Kidney epithelial cell (primary cell): ENCODE measurements around the gene NSD2. TPM values are rescaled to one million over a fixed set of nuclear protein-coding genes. Genes with fewer than 3 reads are reported as not detected.
"Not testable (repeated sequence)": the region's sequence is repeated elsewhere in the genome, so short reads cannot be mapped to it uniquely, and the experiment has no call there.

Experiments
- DNase-seq: peaks from one replicate; pipeline ENCODE4 v3.0.0-alpha.2; 2010; ENCODE audit warnings: low read depth
- H3K27me3 ChIP-seq: 2 replicates; pipeline ENCODE4 v1.6.0; 2011; ENCODE audit warnings: low read length; ENCODE audit not compliant: control insufficient read depth, insufficient read depth
- H3K36me3 ChIP-seq: 2 replicates; pipeline ENCODE4 v1.5.1; 2011; ENCODE audit warnings: low read length; ENCODE audit not compliant: control insufficient read depth, insufficient read depth
- H3K4me3 ChIP-seq: 2 replicates; pipeline ENCODE4 v1.5.1; 2011; ENCODE audit warnings: low read depth, mild to moderate bottlenecking, control low read depth, low read length
- total RNA-seq: library from RNA; depleted of rRNA; stranded (reverse); fragments of >200 nt; gene quantifications from 2 replicates; pipeline ENCODE4 v1.2.3, GENCODE V29; 2015
- TF ChIP-seq, protein P1 (sequence below): IDR thresholded peaks from 2 replicates; pipeline ENCODE4 v1.5.1; 2011; ENCODE audit warnings: mild to moderate bottlenecking, moderate library complexity, low read length, control low read depth, inconsistent platforms; ENCODE audit not compliant: insufficient read depth, poor library complexity, severe bottlenecking

Gene NSD2
- total RNA-seq, 1 donor from 2014 or later: 68.5 TPM

DNA sequence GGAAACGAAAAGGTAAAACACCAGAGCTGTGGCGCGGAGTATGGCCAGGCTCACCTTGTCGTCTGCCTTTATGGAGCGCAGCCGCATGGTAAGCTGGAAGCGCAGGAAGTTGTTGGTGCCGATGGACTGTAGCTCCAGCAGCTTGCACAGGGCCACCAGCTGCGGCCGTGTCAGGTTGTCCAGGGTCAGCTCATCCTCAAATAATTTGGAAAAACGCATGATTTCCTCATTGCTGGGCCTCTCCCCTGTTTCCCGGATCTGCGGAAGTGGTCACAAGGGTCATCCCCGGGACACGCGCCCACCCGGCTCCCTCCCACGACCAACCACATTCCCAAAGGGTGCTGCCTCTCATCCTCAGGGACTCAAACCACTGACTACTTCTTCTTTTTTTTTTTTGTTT is 38.5 kb upstream of the NSD2 start:
- H3K27me3 ChIP-seq: no peaks in the 10 kb centered on the region
- no peak for DNase-seq
- H3K36me3 ChIP-seq: peaks cover 5% of the 10 kb centered on the region
- TF ChIP-seq, protein P1, sequence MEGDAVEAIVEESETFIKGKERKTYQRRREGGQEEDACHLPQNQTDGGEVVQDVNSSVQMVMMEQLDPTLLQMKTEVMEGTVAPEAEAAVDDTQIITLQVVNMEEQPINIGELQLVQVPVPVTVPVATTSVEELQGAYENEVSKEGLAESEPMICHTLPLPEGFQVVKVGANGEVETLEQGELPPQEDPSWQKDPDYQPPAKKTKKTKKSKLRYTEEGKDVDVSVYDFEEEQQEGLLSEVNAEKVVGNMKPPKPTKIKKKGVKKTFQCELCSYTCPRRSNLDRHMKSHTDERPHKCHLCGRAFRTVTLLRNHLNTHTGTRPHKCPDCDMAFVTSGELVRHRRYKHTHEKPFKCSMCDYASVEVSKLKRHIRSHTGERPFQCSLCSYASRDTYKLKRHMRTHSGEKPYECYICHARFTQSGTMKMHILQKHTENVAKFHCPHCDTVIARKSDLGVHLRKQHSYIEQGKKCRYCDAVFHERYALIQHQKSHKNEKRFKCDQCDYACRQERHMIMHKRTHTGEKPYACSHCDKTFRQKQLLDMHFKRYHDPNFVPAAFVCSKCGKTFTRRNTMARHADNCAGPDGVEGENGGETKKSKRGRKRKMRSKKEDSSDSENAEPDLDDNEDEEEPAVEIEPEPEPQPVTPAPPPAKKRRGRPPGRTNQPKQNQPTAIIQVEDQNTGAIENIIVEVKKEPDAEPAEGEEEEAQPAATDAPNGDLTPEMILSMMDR: no peak
- no peak overlapping the region for H3K4me3 ChIP-seq

DNA sequence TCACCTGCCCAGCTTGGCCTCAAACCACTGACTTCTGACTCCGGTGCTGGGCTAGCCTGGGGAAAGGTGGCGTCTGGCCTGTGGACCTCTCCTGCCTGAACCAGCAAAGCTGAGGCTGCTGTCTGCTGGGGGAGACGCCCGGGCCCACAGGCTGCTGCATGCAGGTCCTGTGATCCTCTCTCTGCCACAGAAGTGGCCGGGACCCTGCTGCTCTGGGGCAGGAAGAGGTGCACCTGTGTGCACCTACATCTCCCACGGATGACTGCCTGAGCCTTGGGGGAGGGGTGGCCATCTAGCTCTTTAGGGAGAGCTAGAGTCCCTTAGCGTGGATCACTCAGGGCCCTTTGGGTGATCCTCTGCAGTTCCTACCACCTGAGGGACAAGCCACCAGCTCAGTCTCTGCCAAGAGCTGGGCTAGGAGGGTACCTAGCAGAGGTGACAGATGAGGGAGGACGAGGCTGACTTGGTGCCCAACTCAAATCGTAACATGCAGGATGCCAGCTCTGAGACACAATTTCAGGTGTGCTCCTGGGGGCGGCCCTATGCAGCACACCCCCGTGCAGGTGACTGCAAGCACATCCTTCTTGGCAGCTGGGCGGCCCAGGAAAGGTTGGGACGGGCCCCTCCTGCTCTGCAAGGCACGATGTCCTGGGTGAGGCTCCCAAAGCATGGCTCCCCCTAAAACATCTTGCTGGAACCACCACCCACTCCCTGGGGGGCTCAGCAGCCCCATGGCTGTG is 37.7 kb upstream of the NSD2 start:
- DNase-seq: no peak
- H3K36me3 ChIP-seq: peaks cover 5% of the 10 kb centered on the region
- TF ChIP-seq, protein P1: no peak
- H3K27me3 ChIP-seq: no peaks in the 10 kb centered on the region
- no peak overlapping the region for H3K4me3 ChIP-seq

DNA sequence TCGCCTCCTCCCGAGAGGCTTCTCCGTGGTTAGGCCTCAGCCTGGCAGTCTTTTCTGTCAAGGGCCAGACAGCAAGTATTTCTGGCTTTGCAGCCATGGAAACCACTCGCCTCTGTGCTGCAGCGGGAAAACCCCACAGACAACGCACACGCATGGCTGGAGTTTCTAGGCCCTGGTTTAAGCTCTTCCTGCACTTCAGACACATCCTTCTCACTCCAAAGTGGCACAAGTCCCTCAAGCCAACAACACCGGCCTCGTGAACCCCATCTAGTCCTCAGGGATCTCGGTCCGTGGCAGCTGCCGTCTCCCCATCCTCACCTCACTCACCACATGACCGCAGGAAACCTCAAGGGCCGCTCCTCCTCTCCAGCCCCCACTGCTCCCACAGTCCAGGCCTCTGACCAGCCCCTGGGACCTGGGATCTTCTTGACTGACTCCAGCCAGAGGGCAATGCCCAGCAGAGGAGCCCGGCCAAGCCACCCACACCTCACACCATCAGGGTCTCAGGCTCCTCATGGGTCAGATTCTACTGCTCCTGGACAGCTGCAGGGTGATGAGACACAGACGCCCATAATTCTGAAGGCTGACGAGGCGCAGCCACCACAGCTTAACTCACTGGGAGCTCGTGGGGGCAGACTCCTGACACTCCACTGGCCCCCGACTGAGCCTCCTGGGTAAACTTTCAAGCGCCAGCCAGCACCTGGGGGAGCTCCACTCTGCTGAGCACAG is 37.0 kb upstream of the NSD2 start:
- DNase-seq: no peak
- H3K27me3 ChIP-seq: no peaks in the 10 kb centered on the region
- peaks cover 5% of the 10 kb centered on the region for H3K36me3 ChIP-seq
- TF ChIP-seq, protein P1: no peak
- no peak overlapping the region for H3K4me3 ChIP-seq

DNA sequence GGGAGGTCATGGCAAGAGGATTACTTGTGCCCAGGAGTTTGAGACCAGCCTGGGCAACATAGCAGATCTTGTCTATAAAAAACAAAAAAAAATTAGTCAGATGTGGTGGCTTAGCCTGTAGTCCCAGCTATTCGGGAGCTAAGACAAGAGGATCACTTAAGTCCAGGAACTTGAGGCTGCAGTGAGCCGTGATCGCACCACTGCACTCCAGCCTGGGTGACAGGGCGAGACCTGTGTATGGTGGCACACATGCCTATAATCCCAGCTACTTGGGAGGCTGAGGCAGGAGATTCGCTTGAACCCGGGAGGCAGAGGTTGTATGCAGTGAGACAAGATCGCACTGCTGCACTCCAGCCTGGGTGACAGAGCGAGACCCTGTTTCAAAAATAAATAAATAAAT is 35.4 kb upstream of the NSD2 start:
- not testable (repeated sequence) for H3K36me3 ChIP-seq, H3K27me3 ChIP-seq, H3K4me3 ChIP-seq, DNase-seq

DNA sequence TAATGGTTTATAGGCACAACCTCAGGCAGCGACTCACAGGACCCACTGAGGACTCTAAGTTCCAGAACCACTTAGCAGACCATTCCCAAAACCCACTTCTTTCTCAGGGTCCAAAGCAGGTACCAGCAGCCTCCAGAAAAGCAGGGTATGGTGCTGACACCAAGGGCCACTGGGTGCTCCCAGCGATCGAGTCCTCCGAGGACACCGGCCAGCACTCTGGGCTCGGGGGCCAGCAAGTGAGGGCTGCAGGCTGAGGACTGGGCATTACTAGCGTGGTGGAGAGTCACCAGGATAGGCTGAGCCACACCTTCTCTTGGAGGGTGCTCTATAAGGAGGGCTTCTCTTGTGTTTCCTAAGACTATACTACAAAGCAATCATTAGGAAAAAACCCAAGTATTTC is 34.5 kb upstream of the NSD2 start:
- Histone ChIP-seq H3K36me3 (peaks cover 5% of the 10 kb centered on the region), H3K4me3 (no peak overlapping the region), H3K27me3 (no peaks in the 10 kb centered on the region)
- TF ChIP-seq, protein P1: no peak
- DNase-seq: no peak

DNA sequence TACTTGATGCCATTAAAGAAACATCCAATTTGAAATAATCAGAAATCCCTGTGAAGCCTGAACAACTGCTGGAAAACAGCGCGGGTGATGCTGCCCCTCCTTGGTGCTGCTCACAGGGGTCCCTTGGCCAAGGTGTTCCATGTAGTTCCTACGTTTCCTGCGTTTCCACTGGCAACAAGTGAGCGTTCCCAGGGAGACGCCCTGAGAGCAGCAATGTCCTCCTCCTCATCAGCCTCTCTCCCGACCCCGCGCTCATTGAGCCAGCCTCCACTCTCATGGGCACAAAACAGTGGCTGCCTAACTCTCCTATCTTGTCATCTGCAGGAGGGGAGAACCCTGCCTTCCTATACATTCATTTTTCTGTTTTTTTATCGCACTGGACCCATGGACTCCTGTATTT is 34.1 kb upstream of the NSD2 start:
- H3K4me3 ChIP-seq: no peak overlapping the region
- TF ChIP-seq, protein P1: no peak
- no peaks in the 10 kb centered on the region for H3K27me3 ChIP-seq
- no peak for DNase-seq
- peaks cover 5% of the 10 kb centered on the region for H3K36me3 ChIP-seq
